ENCODE data around the gene SEMA6B.

- TF ChIP-seq CTCF (IDR thresholded peaks at IDR 0.05; ENCODE audit: extremely low read depth in 1 of 2, insufficient read depth in 1 of 2, low read depth in 1 of 2, low read length in 2 of 2) (no peak), POLR2AphosphoS5 (IDR thresholded peaks at IDR 0.05; ENCODE audit: insufficient read depth, low read depth, low read length) (no peak), POLR2A (IDR thresholded peaks at IDR 0.05; ENCODE audit: low read depth, low read length) (no peak)
Measured at GRCh38 chr19:4539169-4539692, 20.3 kb downstream of the SEMA6B start.

All from endothelial cell of umbilical vein (primary cell).